Neural cell (in vitro differentiated cells): Measurements from ENCODE around the gene PDIA4. TPM values are rescaled to one million over a fixed set of nuclear protein-coding genes. Genes with fewer than 3 reads are reported as not detected.
"Not testable (repeated sequence)": the region's sequence is repeated elsewhere in the genome, so short reads cannot be mapped to it uniquely, and the experiment has no call there.

ENCODE experiments used
- H2AFZ ChIP-seq: fragments of 200-600, 300-800 bp; sonication (generic), shearing (Covaris generic); 2 replicates; pipeline ENCODE4 v1.6.0; 2014; ENCODE audit warnings: low read depth, mild to moderate bottlenecking, antibody characterized with exemption, low read length, moderate library complexity
- H3F3A ChIP-seq: fragments of 200-600 bp; shearing (Covaris generic); 2 replicates; pipeline ENCODE4 v1.6.1; 2016; ENCODE audit warnings: mild to moderate bottlenecking, moderate library complexity, mixed read lengths, antibody characterized with exemption, low read length; ENCODE audit not compliant: insufficient read depth, poor library complexity, severe bottlenecking
- H3K27ac ChIP-seq: fragments of 200-600, 300-800 bp; sonication (generic), shearing (Covaris generic); 2 replicates; pipeline ENCODE4 v1.5.1; 2014; ENCODE audit warnings: mild to moderate bottlenecking, low read length, moderate library complexity
- H3K27me3 ChIP-seq: fragments of 300-800, 200-600 bp; sonication (generic), shearing (Covaris generic); 2 replicates; pipeline ENCODE4 v1.6.0; 2014; ENCODE audit warnings: mild to moderate bottlenecking, low read depth, low read length, moderate library complexity; ENCODE audit not compliant: insufficient read depth
- H3K36me3 ChIP-seq: fragments of 300-800, 200-600 bp; sonication (generic), shearing (Covaris generic); 2 replicates; pipeline ENCODE4 v1.5.1; 2014; ENCODE audit warnings: mild to moderate bottlenecking, antibody characterized with exemption, low read length, moderate library complexity; ENCODE audit not compliant: insufficient read depth
- H3K4me2 ChIP-seq: fragments of 300-800, 200-600 bp; sonication (generic), shearing (Covaris generic); 2 replicates; pipeline ENCODE4 v1.6.0; 2014; ENCODE audit warnings: mild to moderate bottlenecking, low read length
- H3K4me3 ChIP-seq: fragments of 300-800, 200-600 bp; sonication (generic), shearing (Covaris generic); 2 replicates; pipeline ENCODE4 v1.5.1; 2014; ENCODE audit warnings: mild to moderate bottlenecking, low read length, moderate library complexity
- H3K79me2 ChIP-seq: fragments of 200-600 bp; shearing (Covaris generic); replicated peaks from 2 replicates; pipeline ENCODE4 v1.6.0; 2014; ENCODE audit warnings: mild to moderate bottlenecking, low read length, moderate library complexity; ENCODE audit not compliant: insufficient read depth
- H3K9ac ChIP-seq: fragments of 300-800, 200-600 bp; sonication (generic), shearing (Covaris generic); 2 replicates; pipeline ENCODE4 v1.6.1; 2016; ENCODE audit warnings: mild to moderate bottlenecking, low read length, mixed read lengths
- H3K9me2 ChIP-seq: fragments of 200-600 bp; shearing (Covaris generic); 2 replicates; pipeline ENCODE4 v1.6.1; 2016; ENCODE audit warnings: mild to moderate bottlenecking, low read length, mixed read lengths; ENCODE audit not compliant: insufficient read depth
- H3K9me3 ChIP-seq: fragments of 200-600, 300-800 bp; sonication (generic), shearing (Covaris generic); 2 replicates; pipeline ENCODE4 v1.6.1; 2016; ENCODE audit warnings: mild to moderate bottlenecking, mixed run types, low read length, moderate library complexity, mixed read lengths
- H4K20me1 ChIP-seq: fragments of 200-600 bp; shearing (Covaris generic); 2 replicates; pipeline ENCODE4 v1.6.1; 2016; ENCODE audit warnings: mild to moderate bottlenecking, mixed run types; ENCODE audit not compliant: insufficient read depth
- CTCF ChIP-seq: fragments of 450-650 bp; IDR thresholded peaks from 2 replicates; pipeline ENCODE4 v1.5.1; 2014; ENCODE audit warnings: antibody characterized with exemption, mild to moderate bottlenecking, moderate library complexity; ENCODE audit not compliant: poor library complexity, severe bottlenecking
- EP300 ChIP-seq: fragments of 450-650 bp; conservative IDR thresholded peaks from 2 replicates; pipeline ENCODE4 v1.6.1; 2014; ENCODE audit warnings: antibody characterized with exemption, mild to moderate bottlenecking, moderate library complexity; ENCODE audit not compliant: poor library complexity, severe bottlenecking
- EZH2 ChIP-seq: fragments of 200-600, 300-800 bp; shearing (Covaris generic), sonication (generic); IDR thresholded peaks from 2 replicates; pipeline ENCODE4 v1.6.1; 2014; ENCODE audit warnings: antibody characterized with exemption, low read length, borderline replicate concordance, mild to moderate bottlenecking; ENCODE audit not compliant: insufficient read depth, poor library complexity, severe bottlenecking
- MXI1 ChIP-seq: fragments of 450-650 bp; conservative IDR thresholded peaks from 2 replicates; pipeline ENCODE4 v1.6.1; 2014; ENCODE audit warnings: antibody characterized with exemption, mild to moderate bottlenecking; ENCODE audit not compliant: poor library complexity, severe bottlenecking
- POLR2AphosphoS5 ChIP-seq: IDR thresholded peaks from 2 replicates; pipeline ENCODE4 v1.6.1; 2012
- RAD21 ChIP-seq: fragments of 450-650 bp; conservative IDR thresholded peaks from 2 replicates; pipeline ENCODE4 v1.6.1; 2014; ENCODE audit warnings: antibody characterized with exemption, mild to moderate bottlenecking, moderate library complexity
- SMC3 ChIP-seq: fragments of 450-650 bp; conservative IDR thresholded peaks from 2 replicates; pipeline ENCODE4 v1.6.1; 2014; ENCODE audit warnings: antibody characterized with exemption, mild to moderate bottlenecking, moderate library complexity; ENCODE audit not compliant: poor library complexity
- TAF1 ChIP-seq: IDR thresholded peaks from 2 replicates; pipeline ENCODE4 v1.6.1; 2012; ENCODE audit warnings: low read depth
- polyA plus RNA-seq: library from polyadenylated mRNA; depleted of rRNA; stranded (reverse); fragments of >200 nt; gene quantifications from 2 replicates; pipeline ENCODE4 v1.2.3, GENCODE V29; 2014
- TF ChIP-seq, protein P1 (sequence below): IDR thresholded peaks from 2 replicates; pipeline ENCODE4 v1.6.1; 2012; ENCODE audit warnings: borderline replicate concordance

Gene PDIA4
- polyA plus RNA-seq, 1 donor from 2014 or later: 41.8 TPM

DNA sequence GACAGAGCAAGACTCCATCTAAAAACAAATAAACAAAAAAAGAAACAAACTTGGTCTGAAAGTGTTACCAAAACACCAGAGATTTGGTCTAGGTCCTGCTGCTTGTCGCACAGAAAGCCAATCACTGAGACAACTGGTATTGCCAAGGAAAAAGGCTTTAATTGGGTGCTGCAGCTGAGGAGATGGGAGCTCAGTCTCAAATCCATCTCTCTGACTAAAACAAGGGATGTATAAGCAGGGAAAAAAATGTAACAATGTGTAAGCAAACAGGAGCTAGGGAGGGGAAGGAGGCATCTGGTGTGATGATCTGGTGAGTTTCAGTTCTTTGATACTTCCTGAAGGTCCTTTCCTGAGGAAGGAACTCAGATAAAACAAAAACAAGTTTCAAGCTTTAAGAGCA lies 8.4 kb upstream of the PDIA4 start:
- no peaks in the 10 kb centered on the region for H3K79me2 ChIP-seq
- no peaks in the 10 kb centered on the region for H3K36me3 ChIP-seq
- no peak overlapping the region for H2AFZ ChIP-seq
- no peak overlapping the region for H3K27ac ChIP-seq
- no peak for TF ChIP-seq SMC3
- no peak for TF ChIP-seq EP300
- no peak for TF ChIP-seq TAF1
- TF ChIP-seq, protein P1, sequence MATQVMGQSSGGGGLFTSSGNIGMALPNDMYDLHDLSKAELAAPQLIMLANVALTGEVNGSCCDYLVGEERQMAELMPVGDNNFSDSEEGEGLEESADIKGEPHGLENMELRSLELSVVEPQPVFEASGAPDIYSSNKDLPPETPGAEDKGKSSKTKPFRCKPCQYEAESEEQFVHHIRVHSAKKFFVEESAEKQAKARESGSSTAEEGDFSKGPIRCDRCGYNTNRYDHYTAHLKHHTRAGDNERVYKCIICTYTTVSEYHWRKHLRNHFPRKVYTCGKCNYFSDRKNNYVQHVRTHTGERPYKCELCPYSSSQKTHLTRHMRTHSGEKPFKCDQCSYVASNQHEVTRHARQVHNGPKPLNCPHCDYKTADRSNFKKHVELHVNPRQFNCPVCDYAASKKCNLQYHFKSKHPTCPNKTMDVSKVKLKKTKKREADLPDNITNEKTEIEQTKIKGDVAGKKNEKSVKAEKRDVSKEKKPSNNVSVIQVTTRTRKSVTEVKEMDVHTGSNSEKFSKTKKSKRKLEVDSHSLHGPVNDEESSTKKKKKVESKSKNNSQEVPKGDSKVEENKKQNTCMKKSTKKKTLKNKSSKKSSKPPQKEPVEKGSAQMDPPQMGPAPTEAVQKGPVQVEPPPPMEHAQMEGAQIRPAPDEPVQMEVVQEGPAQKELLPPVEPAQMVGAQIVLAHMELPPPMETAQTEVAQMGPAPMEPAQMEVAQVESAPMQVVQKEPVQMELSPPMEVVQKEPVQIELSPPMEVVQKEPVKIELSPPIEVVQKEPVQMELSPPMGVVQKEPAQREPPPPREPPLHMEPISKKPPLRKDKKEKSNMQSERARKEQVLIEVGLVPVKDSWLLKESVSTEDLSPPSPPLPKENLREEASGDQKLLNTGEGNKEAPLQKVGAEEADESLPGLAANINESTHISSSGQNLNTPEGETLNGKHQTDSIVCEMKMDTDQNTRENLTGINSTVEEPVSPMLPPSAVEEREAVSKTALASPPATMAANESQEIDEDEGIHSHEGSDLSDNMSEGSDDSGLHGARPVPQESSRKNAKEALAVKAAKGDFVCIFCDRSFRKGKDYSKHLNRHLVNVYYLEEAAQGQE: no peak
- no peak for TF ChIP-seq MXI1
- no peak for TF ChIP-seq CTCF
- TF ChIP-seq EZH2: no peak
- no peak for TF ChIP-seq RAD21
- no peak for TF ChIP-seq POLR2AphosphoS5
- H3K4me3 ChIP-seq: no peak overlapping the region
- H3F3A ChIP-seq: no peaks in the 10 kb centered on the region
- H3K9ac ChIP-seq: no peak overlapping the region
- no peaks in the 10 kb centered on the region for H4K20me1 ChIP-seq
- no peaks in the 10 kb centered on the region for H3K9me2 ChIP-seq
- no peaks in the 10 kb centered on the region for H3K9me3 ChIP-seq
- no peaks in the 10 kb centered on the region for H3K27me3 ChIP-seq
- H3K4me2 ChIP-seq: no peak overlapping the region

DNA sequence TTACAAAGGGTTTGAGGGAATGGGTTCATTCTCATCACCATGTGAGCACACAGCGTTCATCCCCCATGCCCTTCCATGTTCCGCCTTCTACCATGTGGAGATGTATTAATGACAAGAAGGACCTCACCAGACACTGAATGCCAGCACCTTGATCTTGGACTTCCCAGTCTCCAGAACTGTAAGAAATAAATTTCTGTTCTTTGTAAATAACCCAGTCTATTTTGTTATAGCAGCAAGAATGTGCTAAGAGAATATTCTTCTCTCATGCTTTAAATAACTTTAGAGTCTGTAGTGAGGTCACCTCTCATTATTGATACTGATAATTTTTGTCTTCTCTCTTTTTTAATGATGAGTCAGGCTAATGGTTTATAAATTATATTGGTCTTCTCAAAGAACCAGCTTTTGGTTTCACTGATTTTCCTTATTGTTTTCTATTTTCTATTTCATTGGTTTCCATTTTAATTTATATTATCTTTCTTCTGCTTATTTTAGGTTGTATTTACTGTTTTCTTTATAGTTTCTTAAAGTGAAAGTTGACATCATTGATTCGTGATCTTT lies 3.1 kb upstream of the PDIA4 start:
- H3F3A ChIP-seq: peaks cover 6% of the 10 kb centered on the region
- no peak overlapping the region for H3K4me3 ChIP-seq
- TF ChIP-seq RAD21 (no peak), EP300 (no peak), CTCF (no peak), TAF1 (no peak), EZH2 (no peak), POLR2AphosphoS5 (no peak), SMC3 (no peak), MXI1 (no peak)
- TF ChIP-seq, protein P1: no peak
- H2AFZ ChIP-seq: no peak overlapping the region
- peaks cover 14% of the 10 kb centered on the region for H3K79me2 ChIP-seq
- H3K9me3 ChIP-seq: no peaks in the 10 kb centered on the region
- H3K4me2 ChIP-seq: no peak overlapping the region
- no peak overlapping the region for H3K27ac ChIP-seq
- H4K20me1 ChIP-seq: no peaks in the 10 kb centered on the region
- H3K9me2 ChIP-seq: no peaks in the 10 kb centered on the region
- H3K9ac ChIP-seq: no peak overlapping the region
- no peaks in the 10 kb centered on the region for H3K36me3 ChIP-seq
- H3K27me3 ChIP-seq: no peaks in the 10 kb centered on the region

- H2AFZ ChIP-seq, H3K4me2 ChIP-seq, H3F3A ChIP-seq, H3K9ac ChIP-seq, H3K9me3 ChIP-seq, H3K27me3 ChIP-seq, H4K20me1 ChIP-seq, H3K9me2 ChIP-seq, H3K4me3 ChIP-seq, H3K36me3 ChIP-seq, H3K27ac ChIP-seq: not testable (repeated sequence)
- H3K79me2 ChIP-seq: peaks cover 24% of the 10 kb centered on the region
These were observed 2.1 kb upstream of the PDIA4 start for GRCh38 chr7:149030439-149030838.
